ENCODE data around the gene GFOD2.

DNA sequence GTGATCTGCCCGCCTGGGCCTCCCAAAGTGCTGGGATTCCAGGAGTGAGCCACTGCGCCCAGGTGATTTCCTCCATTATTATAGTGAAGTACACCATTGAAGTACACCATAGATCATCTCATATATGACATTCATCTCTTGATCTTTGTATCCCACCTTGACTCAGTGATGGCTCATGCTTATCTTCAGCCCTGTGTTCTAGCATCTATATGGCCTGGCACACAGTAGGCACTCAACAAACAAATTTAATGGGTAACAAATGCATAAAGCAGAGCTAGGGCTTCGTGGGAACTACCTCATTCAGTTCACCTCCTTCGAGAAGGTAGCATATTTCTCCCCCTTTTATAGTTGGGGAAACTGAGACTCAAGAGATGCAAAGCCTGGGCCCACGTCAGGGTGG, 53.5 kb downstream of the GFOD2 start:
- TF ChIP-seq CTCF (IDR thresholded peaks at IDR 0.05) (no peak), POLR2A (IDR thresholded peaks at IDR 0.05) (no peak)
